ENCODE data around the gene SLC9A9. TPM values are rescaled to one million over a fixed set of nuclear protein-coding genes. Genes with fewer than 3 reads are reported as not detected.
"Not testable (repeated sequence)": the region's sequence is repeated elsewhere in the genome, so short reads cannot be mapped to it uniquely, and the experiment has no call there.

SLC9A9 gene
- total and polyA plus RNA-seq, 12 donors: 1.3 to 8.4 (median 3.0) TPM

GRCh38 chr3:143525408-143525807 lies 322.9 kb downstream of the SLC9A9 start:
- H3K4me1 ChIP-seq: peaks cover 0 to 15% (median 0%) of the 10 kb centered on the region in 9 donors
- intact Hi-C loops (cut with DNase I): no loop called here
- H3K36me3 ChIP-seq: no peaks in the 10 kb centered on the region
- WGBS, 2 donors: 83 to 86% methylated on average over 2 of the region's 2 CpGs
- no peak overlapping the region for H3K4me3 ChIP-seq
- no peak overlapping the region for H3K27ac ChIP-seq
- TF ChIP-seq, protein P1, sequence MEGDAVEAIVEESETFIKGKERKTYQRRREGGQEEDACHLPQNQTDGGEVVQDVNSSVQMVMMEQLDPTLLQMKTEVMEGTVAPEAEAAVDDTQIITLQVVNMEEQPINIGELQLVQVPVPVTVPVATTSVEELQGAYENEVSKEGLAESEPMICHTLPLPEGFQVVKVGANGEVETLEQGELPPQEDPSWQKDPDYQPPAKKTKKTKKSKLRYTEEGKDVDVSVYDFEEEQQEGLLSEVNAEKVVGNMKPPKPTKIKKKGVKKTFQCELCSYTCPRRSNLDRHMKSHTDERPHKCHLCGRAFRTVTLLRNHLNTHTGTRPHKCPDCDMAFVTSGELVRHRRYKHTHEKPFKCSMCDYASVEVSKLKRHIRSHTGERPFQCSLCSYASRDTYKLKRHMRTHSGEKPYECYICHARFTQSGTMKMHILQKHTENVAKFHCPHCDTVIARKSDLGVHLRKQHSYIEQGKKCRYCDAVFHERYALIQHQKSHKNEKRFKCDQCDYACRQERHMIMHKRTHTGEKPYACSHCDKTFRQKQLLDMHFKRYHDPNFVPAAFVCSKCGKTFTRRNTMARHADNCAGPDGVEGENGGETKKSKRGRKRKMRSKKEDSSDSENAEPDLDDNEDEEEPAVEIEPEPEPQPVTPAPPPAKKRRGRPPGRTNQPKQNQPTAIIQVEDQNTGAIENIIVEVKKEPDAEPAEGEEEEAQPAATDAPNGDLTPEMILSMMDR (IDR thresholded peaks at IDR 0.05): no peak
- no peaks in the 10 kb centered on the region for H3K27me3 ChIP-seq
- H3K9me3 ChIP-seq: peaks cover 0 to 4% (median 0%) of the 10 kb centered on the region in 11 donors
- DNase-seq (no peak), ATAC-seq (peak in 2 of 8 donors; percentile 16 to 86)

- no peak for DNase-seq
- TF ChIP-seq, protein P1 (IDR thresholded peaks at IDR 0.05): no peak
Measured at GRCh38 chr3:143521803-143522202, 326.5 kb downstream of the SLC9A9 start.

GRCh38 chr3:143517131-143517530 lies 331.1 kb downstream of the SLC9A9 start:
- H3K4me3 ChIP-seq, H3K27ac ChIP-seq, ATAC-seq, H3K4me1 ChIP-seq, DNase-seq, H3K36me3 ChIP-seq, H3K9me3 ChIP-seq, H3K27me3 ChIP-seq: not testable (repeated sequence)
- WGBS, 2 donors: 69 to 75% methylated on average over 8 of the region's 8 CpGs
- intact Hi-C loops (cut with DNase I): loop anchor here in 1 of 10 donors (1.0 kb wide), 1 partner anchor 43 kb away; no protein-coding TSS in a partner anchor

More at GRCh38 chr3:143521803-143522202, 326.5 kb downstream of the SLC9A9 start:
- Histone ChIP-seq H3K9me3 (peaks cover 0 to 4% (median 0%) of the 10 kb centered on the region in 11 donors), H3K4me3 (no peak overlapping the region), H3K27me3 (no peaks in the 10 kb centered on the region), H3K36me3 (no peaks in the 10 kb centered on the region), H3K4me1 (no peaks in the 10 kb centered on the region), H3K27ac (no peak overlapping the region)
- intact Hi-C loops (cut with DNase I): no loop called here
- whole genome bisulfite sequencing, 2 donors: 74 to 87% methylated on average over 2 of the region's 2 CpGs
- no peak for ATAC-seq

- intact Hi-C loops (cut with DNase I): no loop called here
- Histone ChIP-seq H3K4me1 (no peaks in the 10 kb centered on the region), H3K9me3 (peaks cover 0 to 2% (median 0%) of the 10 kb centered on the region in 11 donors), H3K27ac (no peak overlapping the region), H3K27me3 (no peaks in the 10 kb centered on the region), H3K36me3 (no peaks in the 10 kb centered on the region), H3K4me3 (no peak overlapping the region)
- 76 to 81% methylated on average over 2 of the region's 2 CpGs for WGBS, 2 donors
- DNase-seq: no peak
- ATAC-seq: no peak
- TF ChIP-seq, protein P1 (IDR thresholded peaks at IDR 0.05): no peak
Measured at GRCh38 chr3:143514874-143515273, 333.4 kb downstream of the SLC9A9 start.

- ATAC-seq: no peak
- WGBS, 2 donors: 89 to 92% methylated on average over 1 of the region's 1 CpG
Measured at GRCh38 chr3:143514109-143514508, 334.2 kb downstream of the SLC9A9 start.

More at GRCh38 chr3:143514109-143514508, 334.2 kb downstream of the SLC9A9 start:
- Histone ChIP-seq H3K27me3 (no peaks in the 10 kb centered on the region), H3K9me3 (peaks cover 0 to 2% (median 0%) of the 10 kb centered on the region in 11 donors), H3K36me3 (no peaks in the 10 kb centered on the region), H3K27ac (no peak overlapping the region), H3K4me1 (no peaks in the 10 kb centered on the region), H3K4me3 (no peak overlapping the region)
- TF ChIP-seq, protein P1 (IDR thresholded peaks at IDR 0.05): no peak
- no peak for DNase-seq
- intact Hi-C loops (cut with DNase I): no loop called here

All from heart right ventricle (tissue), 16 donors.